Activated CD4-positive, alpha-beta T cell treated with anti-CD3 and anti-CD28 coated beads, Interleukin-2, amount 50 U/mL, for 1 hour (primary cell): ENCODE measurements around the gene IGFN1.

Experiments
- DNase-seq: peaks from one replicate; pipeline ENCODE4 v3.0.0-alpha.2; 2020

IGFN1 gene

DNA sequence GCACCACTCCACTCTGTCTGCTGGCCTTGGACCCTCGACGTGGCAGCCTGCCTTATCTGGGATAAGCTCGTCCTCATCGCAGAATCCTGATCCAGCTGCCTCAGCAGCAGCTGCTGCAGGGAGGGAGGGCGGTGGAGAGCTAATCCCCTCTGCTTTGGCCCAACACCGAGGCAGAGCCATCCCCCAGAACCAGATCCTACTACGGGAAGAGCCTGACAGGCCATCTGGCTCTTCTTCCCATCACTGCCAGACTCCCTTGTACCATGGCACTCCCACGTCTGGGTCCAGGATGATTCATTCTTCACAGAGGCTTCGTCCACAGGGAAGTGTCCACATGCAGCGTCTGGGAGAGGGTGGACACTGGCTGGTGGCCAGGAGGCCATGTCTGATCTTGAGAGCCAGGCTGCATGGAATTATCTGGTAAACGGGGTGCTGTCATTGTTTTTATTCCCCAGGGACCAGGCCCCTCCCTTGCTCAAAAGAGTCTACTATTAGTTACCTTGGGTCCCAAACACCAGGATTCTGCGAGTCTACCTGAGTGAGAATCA, 78.1 kb downstream of the IGFN1 start:
- no peak for DNase-seq

DNA sequence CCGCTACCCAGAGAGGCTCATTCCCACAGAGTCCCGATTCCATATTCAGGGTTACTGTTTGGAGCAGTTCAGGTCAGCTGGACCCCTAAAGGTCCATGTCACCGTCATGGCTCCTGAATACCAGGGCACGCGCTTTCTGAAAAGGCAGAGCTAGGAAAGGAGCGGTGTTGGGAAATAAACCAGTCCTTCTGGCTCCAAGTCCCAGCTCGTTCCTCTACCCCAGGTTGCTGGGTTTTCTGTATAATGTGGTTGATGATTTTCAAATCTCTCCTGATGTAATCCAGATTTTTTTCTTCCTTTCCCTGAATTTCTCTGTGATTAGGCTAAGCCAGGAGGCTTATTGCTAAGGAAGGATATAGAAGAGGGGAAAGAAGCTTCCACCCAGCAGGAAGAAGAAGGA, 78.7 kb downstream of the IGFN1 start:
- no peak for DNase-seq

DNA sequence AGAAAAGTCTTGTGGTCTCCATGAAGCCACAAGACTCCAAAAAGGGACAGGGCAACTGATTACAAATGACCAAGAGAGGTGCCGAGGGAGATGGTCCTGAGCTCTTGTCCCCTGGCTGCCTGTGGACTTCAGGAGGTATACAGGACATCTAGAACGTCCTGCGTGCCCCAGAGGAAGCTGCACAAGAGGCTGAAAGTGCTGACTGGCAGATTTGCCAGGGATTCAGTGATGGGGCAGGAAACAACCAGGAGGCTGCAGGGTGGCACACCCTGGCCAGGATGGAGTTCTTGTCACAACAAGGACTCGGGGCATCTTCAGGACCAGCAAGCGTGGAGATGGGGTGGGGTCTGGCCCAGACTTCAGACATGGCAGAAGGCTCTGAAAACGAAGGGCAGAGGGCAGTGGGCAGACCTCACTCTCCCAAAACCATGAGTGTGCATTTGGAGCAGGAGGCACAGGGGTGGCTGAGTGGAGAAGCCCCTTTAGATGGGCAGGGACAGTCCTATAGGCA, 79.3 kb downstream of the IGFN1 start:
- DNase-seq = no peak

DNA sequence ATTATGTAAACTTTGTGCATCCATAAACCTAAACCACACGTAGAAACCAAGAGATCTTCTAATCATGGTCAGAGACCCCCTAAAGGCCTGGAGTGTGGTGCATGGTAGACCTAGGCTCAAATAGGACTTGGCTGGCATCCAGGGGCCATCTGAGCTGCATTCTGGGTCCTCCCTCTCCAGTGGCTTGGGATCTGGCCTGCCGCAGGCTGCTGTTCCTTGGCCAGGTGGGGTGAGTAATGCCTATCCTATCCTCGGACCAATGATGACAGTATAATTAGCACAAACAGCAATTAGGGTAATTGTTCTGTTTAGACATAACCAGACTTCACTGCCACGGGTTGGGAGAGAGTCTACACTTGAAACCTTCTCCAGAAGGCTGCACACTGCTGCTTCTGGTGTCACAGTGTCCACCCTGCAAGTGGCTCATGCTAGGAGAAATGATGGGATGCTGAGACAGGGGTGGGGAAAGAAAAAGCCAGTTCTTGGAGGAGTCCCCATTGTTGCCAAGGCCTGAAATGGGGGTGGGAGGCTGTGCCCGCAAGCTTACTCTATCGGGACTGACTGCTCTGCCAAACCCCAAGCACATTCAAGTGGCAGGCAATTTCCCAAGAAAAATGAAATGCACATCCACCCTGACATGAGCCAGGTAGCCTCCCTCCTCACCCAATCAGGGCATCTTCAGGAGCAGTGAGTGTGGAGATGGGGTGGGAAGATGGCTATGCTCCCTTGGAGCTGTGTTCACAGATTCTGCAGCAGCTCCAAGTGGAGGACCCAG, 80.2 kb downstream of the IGFN1 start:
- DNase-seq = no peak

DNA sequence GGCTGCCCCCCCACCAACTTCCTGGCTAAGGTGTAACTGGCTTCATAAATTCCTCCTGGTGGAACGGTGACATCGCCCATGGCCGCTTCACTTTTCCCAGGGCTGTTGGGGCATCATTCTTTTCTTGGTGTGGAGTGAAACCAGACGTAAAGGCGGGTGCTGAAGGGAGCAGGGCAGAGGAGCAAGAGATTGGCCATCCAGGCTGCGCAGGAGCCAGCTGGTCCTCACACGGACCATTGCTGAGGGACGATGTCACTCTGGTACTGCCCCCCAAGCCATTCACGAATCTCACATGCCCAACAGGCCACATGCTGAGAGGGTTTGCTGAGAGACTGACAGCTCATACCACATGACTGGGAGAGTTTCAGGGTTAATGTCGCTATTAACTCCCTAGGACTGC, 82.2 kb downstream of the IGFN1 start:
- no peak for DNase-seq

DNA sequence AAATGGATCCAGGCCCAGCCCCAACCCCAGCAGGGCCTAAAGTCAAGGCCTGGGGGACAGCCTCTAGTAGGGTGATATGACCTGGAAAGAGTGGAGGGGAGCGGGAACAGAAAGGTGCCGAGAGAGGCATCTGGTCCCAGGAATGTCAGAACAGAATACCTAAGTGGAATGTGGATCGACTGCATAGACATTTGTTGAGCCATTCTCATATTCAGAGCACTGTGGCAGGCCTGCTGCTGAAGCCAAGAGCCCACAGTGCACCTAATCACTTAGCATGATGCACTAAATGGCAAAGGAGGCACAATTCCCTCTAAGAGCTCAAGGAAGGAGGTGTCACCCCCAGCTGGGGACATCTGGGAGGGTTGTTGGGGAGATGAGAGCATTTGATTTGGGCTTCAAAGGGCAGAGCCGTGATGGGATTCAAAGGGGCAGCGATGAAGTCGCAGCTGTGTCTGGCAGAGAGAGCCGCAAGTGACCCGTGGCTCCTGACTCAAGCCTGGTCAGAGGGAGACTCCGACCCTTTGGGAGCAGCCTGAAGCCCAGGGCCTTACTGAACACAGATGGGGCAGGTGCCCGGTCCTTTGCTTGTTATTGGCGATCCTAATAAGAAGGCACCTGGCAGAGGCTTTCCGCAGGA, 84.1 kb downstream of the IGFN1 start:
- DNase-seq = no peak

DNA sequence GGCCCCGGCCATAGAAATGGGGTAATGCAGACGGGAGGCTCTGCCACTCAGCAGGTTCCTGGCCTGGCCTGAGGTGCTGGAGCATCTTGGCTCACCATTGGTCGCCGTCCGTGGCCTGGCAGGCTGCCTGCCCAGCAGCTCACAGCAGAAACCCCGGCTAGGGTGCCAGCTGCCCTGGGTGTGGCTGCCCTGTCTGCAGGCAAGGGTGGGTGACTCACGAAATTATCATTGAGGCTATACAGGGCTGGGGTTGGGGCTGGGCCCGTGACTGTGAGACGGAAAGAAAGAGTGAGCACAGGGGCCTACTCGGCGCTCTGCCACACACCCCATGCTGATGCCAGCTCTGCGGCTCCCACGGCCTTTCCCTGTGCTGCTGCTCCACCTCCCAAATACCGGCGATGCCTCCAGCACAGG, 84.6 kb downstream of the IGFN1 start:
- DNase-seq = no peak

DNA sequence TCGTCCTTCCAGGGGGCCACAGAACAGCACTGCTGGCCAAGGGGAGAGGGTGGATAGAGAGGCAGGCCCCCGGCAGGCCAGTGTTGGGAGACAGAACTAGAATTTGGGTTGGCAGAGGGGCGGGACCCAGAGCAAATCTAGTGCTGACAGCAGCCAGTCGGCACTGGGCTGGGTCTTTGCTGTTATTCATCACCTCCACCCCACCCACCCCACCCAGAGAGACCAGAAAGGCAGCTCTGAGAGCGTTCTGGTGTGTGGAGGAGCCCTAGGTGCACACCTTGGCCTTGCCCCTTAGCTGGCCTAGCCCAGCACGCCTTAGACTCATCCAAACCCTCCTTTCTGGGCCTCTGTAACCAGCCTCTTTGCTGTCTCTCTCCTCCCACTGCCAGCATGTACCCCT, 86.3 kb downstream of the IGFN1 start:
- no peak for DNase-seq

DNA sequence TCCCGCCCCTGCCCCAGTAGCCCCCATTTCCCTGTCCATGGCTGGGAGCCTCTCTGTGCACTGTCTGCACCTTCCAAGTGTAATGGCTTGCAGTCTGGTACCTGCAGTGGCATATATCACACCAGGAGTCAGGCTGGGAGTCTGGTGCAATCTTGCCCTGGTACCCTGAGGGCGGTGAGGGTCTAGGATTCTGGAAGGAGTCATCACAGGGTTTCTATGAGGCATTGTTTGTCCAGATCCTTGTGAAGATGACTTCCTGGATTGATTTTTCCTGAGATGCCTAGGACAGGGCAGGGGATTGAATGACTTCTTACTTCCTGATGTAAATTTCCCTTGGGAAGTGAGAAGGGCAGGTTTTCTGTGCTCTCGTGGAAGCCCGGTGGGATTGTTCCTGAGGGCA, 86.8 kb downstream of the IGFN1 start:
- DNase-seq = no peak
